IPS-18a (cell line): ENCODE data around the gene FAM47E.

Source experiments
- H3K27ac ChIP-seq: one replicate; pipeline ENCODE4 v1.5.1; 2013; ENCODE audit warnings: low read length
- H3K27me3 ChIP-seq: one replicate; pipeline ENCODE4 v1.6.1; 2013; ENCODE audit warnings: mild to moderate bottlenecking, low read length; ENCODE audit not compliant: control insufficient read depth, insufficient read depth
- H3K36me3 ChIP-seq: one replicate; pipeline ENCODE4 v1.6.1; 2013; ENCODE audit warnings: low read depth, low read length; ENCODE audit not compliant: control insufficient read depth
- H3K4me1 ChIP-seq: one replicate; pipeline ENCODE4 v1.6.1; 2013; ENCODE audit warnings: low read depth, low read length; ENCODE audit not compliant: control insufficient read depth
- H3K4me3 ChIP-seq: one replicate; pipeline ENCODE4 v1.5.1; 2013; ENCODE audit warnings: low read length
- H3K9ac ChIP-seq: one replicate; pipeline ENCODE4 v1.6.1; 2013; ENCODE audit warnings: mild to moderate bottlenecking, low read length, moderate library complexity
- H3K9me3 ChIP-seq: one replicate; pipeline ENCODE4 v1.6.1; 2013; ENCODE audit warnings: low read depth, low read length; ENCODE audit not compliant: control insufficient read depth

FAM47E gene

DNA sequence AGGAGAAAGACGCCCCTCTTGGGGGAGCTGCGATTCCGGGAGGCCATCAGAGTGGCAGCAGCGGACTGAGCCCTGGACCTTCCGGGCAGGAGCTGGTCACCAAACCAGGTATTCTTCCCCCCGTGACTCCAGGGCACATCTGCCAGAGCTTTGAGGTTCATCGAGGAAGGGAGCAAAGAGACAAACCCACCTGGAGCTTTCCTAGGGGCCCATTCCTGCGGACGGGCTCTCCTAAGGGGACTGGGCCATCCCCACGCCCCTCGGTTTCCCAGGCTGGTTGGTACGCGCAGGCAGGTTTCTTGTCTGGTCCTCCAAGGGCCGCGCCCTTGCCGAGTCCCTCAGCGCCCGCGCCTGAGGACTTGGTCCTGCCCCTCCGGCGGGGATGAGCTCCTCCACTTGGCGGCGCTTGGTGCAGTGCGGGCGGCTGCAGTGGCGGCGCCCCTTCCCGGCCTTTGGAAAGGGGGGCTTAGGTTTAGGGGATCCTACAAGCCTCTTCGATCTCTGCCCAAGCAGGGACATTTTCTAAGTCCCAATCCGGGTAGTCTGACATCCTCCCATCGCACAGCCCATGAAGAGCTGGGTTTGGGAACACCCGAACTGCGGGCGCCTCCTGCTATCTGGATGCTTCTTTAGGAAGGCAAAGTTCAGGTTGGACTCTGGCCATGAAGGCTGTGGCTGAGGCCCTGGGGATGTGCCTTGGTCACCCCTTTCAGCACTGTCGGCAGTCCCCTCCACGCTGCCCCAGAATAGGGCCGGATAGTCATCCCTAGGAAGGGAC, 55.5 kb downstream of the FAM47E start:
- H3K9ac ChIP-seq = peak overlapping the region; percentile 58

GRCh38 chr4:76307660-76308014, 56.1 kb downstream of the FAM47E start:
- Histone ChIP-seq H3K27me3 (peaks cover 16% of the 10 kb centered on the region), H3K9me3 (no peaks in the 10 kb centered on the region), H3K9ac (no peak overlapping the region), H3K27ac (no peak overlapping the region), H3K4me3 (peak overlapping the region; percentile 81), H3K4me1 (peaks cover 5% of the 10 kb centered on the region), H3K36me3 (no peaks in the 10 kb centered on the region)

More for the DNA sequence above, 55.5 kb downstream of the FAM47E start:
- Histone ChIP-seq H3K4me1 (peaks cover 5% of the 10 kb centered on the region), H3K36me3 (no peaks in the 10 kb centered on the region), H3K9me3 (no peaks in the 10 kb centered on the region), H3K4me3 (peak overlapping the region; percentile 81), H3K27me3 (peaks cover 16% of the 10 kb centered on the region), H3K27ac (no peak overlapping the region)

GRCh38 chr4:76308548-76308947, 57.0 kb downstream of the FAM47E start:
- Histone ChIP-seq H3K4me1 (peaks cover 5% of the 10 kb centered on the region), H3K36me3 (no peaks in the 10 kb centered on the region), H3K27me3 (peaks cover 16% of the 10 kb centered on the region), H3K27ac (no peak overlapping the region), H3K9ac (no peak overlapping the region), H3K4me3 (no peak overlapping the region), H3K9me3 (no peaks in the 10 kb centered on the region)

GRCh38 chr4:76309939-76310550, 58.5 kb downstream of the FAM47E start:
- H3K27ac ChIP-seq = no peak overlapping the region
- H3K9me3 ChIP-seq = no peaks in the 10 kb centered on the region
- H3K27me3 ChIP-seq = peaks cover 10% of the 10 kb centered on the region
- peaks cover 5% of the 10 kb centered on the region for H3K4me1 ChIP-seq
- H3K9ac ChIP-seq = no peak overlapping the region
- no peaks in the 10 kb centered on the region for H3K36me3 ChIP-seq
- no peak overlapping the region for H3K4me3 ChIP-seq

DNA sequence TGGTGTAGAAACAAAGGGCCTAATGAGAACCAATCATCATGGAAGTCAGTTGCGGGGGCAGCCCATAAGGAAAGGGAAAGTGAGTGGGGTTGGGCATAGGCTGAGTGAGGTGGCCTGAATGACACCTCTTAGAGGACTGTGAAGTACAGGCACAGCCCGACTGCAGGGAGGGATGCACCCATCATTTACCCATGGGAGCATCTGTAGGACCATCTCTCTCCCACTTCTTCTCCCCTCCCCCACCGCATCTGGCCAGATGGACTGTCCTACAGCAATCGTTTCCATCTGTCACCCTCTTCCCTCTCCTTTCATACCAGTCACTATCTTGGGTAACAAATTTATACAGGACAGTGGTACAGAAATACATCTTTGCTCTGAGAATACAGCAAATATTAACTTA, 59.2 kb downstream of the FAM47E start:
- no peak overlapping the region for H3K4me3 ChIP-seq
- H3K9ac ChIP-seq = no peak overlapping the region
- H3K9me3 ChIP-seq = no peaks in the 10 kb centered on the region
- peaks cover 4% of the 10 kb centered on the region for H3K27me3 ChIP-seq
- H3K4me1 ChIP-seq = peaks cover 5% of the 10 kb centered on the region
- no peak overlapping the region for H3K27ac ChIP-seq
- no peaks in the 10 kb centered on the region for H3K36me3 ChIP-seq

DNA sequence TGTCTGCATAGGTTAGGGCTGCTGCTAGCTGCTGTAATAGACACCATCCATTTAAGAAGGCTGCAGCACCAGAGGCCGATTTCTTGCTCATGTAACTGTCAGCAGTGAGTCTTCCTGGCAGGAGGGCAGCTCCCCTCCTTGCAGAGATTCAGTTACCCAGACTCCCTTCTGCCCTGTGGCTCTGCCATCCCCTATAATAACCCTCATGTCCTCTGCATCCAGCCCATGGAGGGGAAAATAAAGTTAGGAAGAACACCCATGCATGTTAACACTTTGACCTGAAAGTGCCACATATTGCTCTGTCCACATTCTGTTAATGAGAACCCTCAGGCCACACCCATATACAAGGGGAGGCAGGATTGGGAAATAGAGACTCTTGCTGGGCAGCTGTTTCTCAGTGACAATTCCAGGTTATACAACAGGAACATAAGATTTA, 60.4 kb downstream of the FAM47E start:
- H3K4me1 ChIP-seq = peaks cover 5% of the 10 kb centered on the region
- no peak overlapping the region for H3K9ac ChIP-seq
- no peak overlapping the region for H3K27ac ChIP-seq
- H3K27me3 ChIP-seq = no peaks in the 10 kb centered on the region
- no peak overlapping the region for H3K4me3 ChIP-seq
- H3K9me3 ChIP-seq = no peaks in the 10 kb centered on the region
- H3K36me3 ChIP-seq = no peaks in the 10 kb centered on the region

DNA sequence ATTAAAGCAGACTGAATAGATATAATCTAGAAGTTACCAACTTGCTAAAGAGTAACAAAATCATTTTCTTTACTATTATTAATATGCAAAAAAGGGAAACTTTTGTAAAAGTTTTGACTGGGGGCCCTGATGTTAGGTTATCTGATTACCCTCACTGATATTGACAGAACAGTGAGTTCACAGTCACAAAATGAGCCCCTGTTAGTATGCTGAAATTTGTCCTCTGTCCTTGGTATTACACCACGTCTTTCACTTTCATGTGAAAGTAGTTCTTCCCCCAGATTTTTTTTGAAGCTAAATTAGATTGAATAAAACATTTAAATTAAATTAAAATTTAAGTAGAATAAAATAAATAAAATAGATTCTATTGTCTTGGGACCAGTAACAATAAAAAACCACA, 60.9 kb downstream of the FAM47E start:
- peaks cover 3% of the 10 kb centered on the region for H3K4me1 ChIP-seq
- no peaks in the 10 kb centered on the region for H3K27me3 ChIP-seq
- H3K36me3 ChIP-seq = no peaks in the 10 kb centered on the region
- no peak overlapping the region for H3K4me3 ChIP-seq
- no peaks in the 10 kb centered on the region for H3K9me3 ChIP-seq
- H3K9ac ChIP-seq = no peak overlapping the region
- no peak overlapping the region for H3K27ac ChIP-seq

DNA sequence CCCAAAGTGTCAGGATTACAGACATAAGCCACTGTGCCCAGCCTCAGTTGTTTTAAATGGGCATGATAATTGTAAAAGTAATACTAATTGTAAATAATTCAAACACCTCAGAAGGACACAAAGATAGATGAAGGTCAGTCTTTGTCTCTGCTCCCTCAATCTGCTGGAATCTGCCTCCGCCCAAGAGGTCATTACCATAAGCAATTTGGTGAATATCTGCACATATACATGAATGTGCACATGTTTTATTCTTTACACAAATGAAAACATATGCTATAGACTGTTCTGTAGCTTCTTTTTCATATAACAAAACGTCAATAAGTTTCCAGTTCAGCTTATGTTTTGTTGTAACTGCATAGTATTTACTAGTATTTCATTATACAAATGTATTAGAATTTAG, 62.0 kb downstream of the FAM47E start:
- no peaks in the 10 kb centered on the region for H3K27me3 ChIP-seq
- H3K36me3 ChIP-seq = no peaks in the 10 kb centered on the region
- H3K4me3 ChIP-seq = no peak overlapping the region
- no peaks in the 10 kb centered on the region for H3K4me1 ChIP-seq
- H3K27ac ChIP-seq = no peak overlapping the region
- H3K9me3 ChIP-seq = no peaks in the 10 kb centered on the region
- H3K9ac ChIP-seq = no peak overlapping the region

GRCh38 chr4:76315267-76315918, 63.9 kb downstream of the FAM47E start:
- Histone ChIP-seq H3K4me1 (no peaks in the 10 kb centered on the region), H3K9me3 (no peaks in the 10 kb centered on the region), H3K4me3 (no peak overlapping the region), H3K9ac (no peak overlapping the region), H3K36me3 (no peaks in the 10 kb centered on the region), H3K27me3 (no peaks in the 10 kb centered on the region), H3K27ac (no peak overlapping the region)

GRCh38 chr4:76316131-76316530, 64.6 kb downstream of the FAM47E start:
- no peaks in the 10 kb centered on the region for H3K36me3 ChIP-seq
- H3K4me3 ChIP-seq = no peak overlapping the region
- no peak overlapping the region for H3K9ac ChIP-seq
- no peak overlapping the region for H3K27ac ChIP-seq
- H3K27me3 ChIP-seq = no peaks in the 10 kb centered on the region
- no peaks in the 10 kb centered on the region for H3K4me1 ChIP-seq
- H3K9me3 ChIP-seq = no peaks in the 10 kb centered on the region

DNA sequence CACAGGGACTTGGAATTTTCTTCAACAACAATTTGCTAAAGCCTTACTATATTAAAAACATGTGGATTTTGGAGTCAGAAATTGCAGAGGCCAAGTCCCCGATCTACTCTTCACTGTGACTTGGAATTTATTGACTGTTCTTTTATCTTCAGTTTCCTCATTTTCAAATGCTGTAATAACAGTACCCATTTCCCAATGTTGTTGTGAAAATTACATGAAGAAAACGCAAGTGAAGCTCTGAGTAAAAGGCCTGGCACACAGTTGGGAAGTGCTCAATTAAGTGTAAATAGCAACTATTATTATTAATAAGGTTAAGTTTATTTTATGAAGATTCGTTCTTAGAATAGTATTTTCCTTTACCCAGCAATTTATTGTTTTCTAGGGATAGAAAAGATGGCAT, 70.7 kb downstream of the FAM47E start:
- Histone ChIP-seq H3K27ac (no peak overlapping the region), H3K4me3 (no peak overlapping the region), H3K4me1 (no peaks in the 10 kb centered on the region), H3K27me3 (no peaks in the 10 kb centered on the region), H3K9me3 (peaks cover 5% of the 10 kb centered on the region), H3K9ac (no peak overlapping the region), H3K36me3 (no peaks in the 10 kb centered on the region)
